ENCODE data around the gene HMCES.

GRCh38 chr3:129261894-129262293 lies 16.8 kb upstream of the HMCES start:
- no peak for TF ChIP-seq CTCF (IDR thresholded peaks at IDR 0.05)
- no peak for TF ChIP-seq POLR2A (IDR thresholded peaks at IDR 0.05)

Measured in uterus (tissue), 2 donors.